Measurements from ENCODE around the gene IL19.

Gene IL19

GRCh38 chr1:206883876-206884275 is 113.3 kb downstream of the IL19 start:
- Histone ChIP-seq H3K9me2 (replicated peaks; ENCODE audit: low read depth, low read length) (no peaks in the 10 kb centered on the region), H3K9me3 (ENCODE audit: insufficient read depth, low read depth, low read length) (0 out of 2 replicates have a peak, but pooled peaks cover 7% of the 10 kb centered on the region), H3K4me3 (ENCODE audit: low read length, poor library complexity, severe bottlenecking) (no peak overlapping the region), H3K27me3 (ENCODE audit: insufficient read depth, low read length, poor library complexity, severe bottlenecking) (peaks cover 5% of the 10 kb centered on the region), H3K9ac (ENCODE audit: low read depth, low read length, poor library complexity, severe bottlenecking) (no peak overlapping the region), H3F3A (ENCODE audit: low read depth) (no peaks in the 10 kb centered on the region), H3K4me2 (ENCODE audit: low read depth, low read length, poor library complexity, severe bottlenecking) (no peak overlapping the region), H3K36me3 (ENCODE audit: insufficient read depth, low read length) (no peaks in the 10 kb centered on the region), H3K79me2 (ENCODE audit: insufficient read depth, low read length) (no peaks in the 10 kb centered on the region), H3K4me1 (ENCODE audit: insufficient read depth, low read length, poor library complexity, severe bottlenecking) (no peaks in the 10 kb centered on the region), H4K20me1 (ENCODE audit: insufficient read depth, low read length, poor library complexity, severe bottlenecking) (no peaks in the 10 kb centered on the region), H2AFZ (ENCODE audit: low read length) (no peak overlapping the region)
- TF ChIP-seq EZH2phosphoT487 (IDR thresholded peaks at IDR 0.05; ENCODE audit: borderline replicate concordance) (no peak), CTCF (conservative IDR thresholded peaks at IDR 0.05; ENCODE audit: low read length) (no peak)

GRCh38 chr1:206885341-206886060 is 114.9 kb downstream of the IL19 start:
- H3K36me3 ChIP-seq (ENCODE audit: insufficient read depth, low read length) = no peaks in the 10 kb centered on the region
- no peak overlapping the region for H3K4me3 ChIP-seq (ENCODE audit: low read length, poor library complexity, severe bottlenecking)
- no peaks in the 10 kb centered on the region for H3K79me2 ChIP-seq (ENCODE audit: insufficient read depth, low read length)
- no peaks in the 10 kb centered on the region for H4K20me1 ChIP-seq (ENCODE audit: insufficient read depth, low read length, poor library complexity, severe bottlenecking)
- H3K27me3 ChIP-seq (ENCODE audit: insufficient read depth, low read length, poor library complexity, severe bottlenecking) = peaks cover 8% of the 10 kb centered on the region
- no peak overlapping the region for H3K4me2 ChIP-seq (ENCODE audit: low read depth, low read length, poor library complexity, severe bottlenecking)
- no peaks in the 10 kb centered on the region for H3K9me2 ChIP-seq (replicated peaks; ENCODE audit: low read depth, low read length)
- H3K4me1 ChIP-seq (ENCODE audit: insufficient read depth, low read length, poor library complexity, severe bottlenecking) = no peaks in the 10 kb centered on the region
- no peak overlapping the region for H2AFZ ChIP-seq (ENCODE audit: low read length)
- H3K9me3 ChIP-seq (ENCODE audit: insufficient read depth, low read depth, low read length) = no peaks in the 10 kb centered on the region
- H3F3A ChIP-seq (ENCODE audit: low read depth) = no peaks in the 10 kb centered on the region
- TF ChIP-seq CTCF (conservative IDR thresholded peaks at IDR 0.05; ENCODE audit: low read length) (no peak), EZH2phosphoT487 (IDR thresholded peaks at IDR 0.05; ENCODE audit: borderline replicate concordance) (no peak)
- no peak overlapping the region for H3K9ac ChIP-seq (ENCODE audit: low read depth, low read length, poor library complexity, severe bottlenecking)

GRCh38 chr1:206886831-206887230 is 116.3 kb downstream of the IL19 start:
- Histone ChIP-seq H3K9me2 (replicated peaks; ENCODE audit: low read depth, low read length) (no peaks in the 10 kb centered on the region), H3K4me2 (ENCODE audit: low read depth, low read length, poor library complexity, severe bottlenecking) (no peak overlapping the region), H3K79me2 (ENCODE audit: insufficient read depth, low read length) (no peaks in the 10 kb centered on the region), H3K4me1 (ENCODE audit: insufficient read depth, low read length, poor library complexity, severe bottlenecking) (no peaks in the 10 kb centered on the region), H3K27me3 (ENCODE audit: insufficient read depth, low read length, poor library complexity, severe bottlenecking) (peaks cover 8% of the 10 kb centered on the region), H3K9ac (ENCODE audit: low read depth, low read length, poor library complexity, severe bottlenecking) (no peak overlapping the region), H2AFZ (ENCODE audit: low read length) (no peak overlapping the region), H3F3A (ENCODE audit: low read depth) (no peaks in the 10 kb centered on the region), H3K4me3 (ENCODE audit: low read length, poor library complexity, severe bottlenecking) (no peak overlapping the region), H3K36me3 (ENCODE audit: insufficient read depth, low read length) (no peaks in the 10 kb centered on the region), H3K9me3 (ENCODE audit: insufficient read depth, low read depth, low read length) (no peaks in the 10 kb centered on the region), H4K20me1 (ENCODE audit: insufficient read depth, low read length, poor library complexity, severe bottlenecking) (no peaks in the 10 kb centered on the region)
- TF ChIP-seq EZH2phosphoT487 (IDR thresholded peaks at IDR 0.05; ENCODE audit: borderline replicate concordance) (no peak), CTCF (conservative IDR thresholded peaks at IDR 0.05; ENCODE audit: low read length) (no peak)

Measured in Loucy (cell line).